Neutrophil (primary cell): ENCODE measurements around the gene UBR7.

Experiments used
- H3K27ac ChIP-seq: fragments of 200-600 bp; sonication (generic); 2 replicates; pipeline ENCODE4 v1.5.1; 2016; ENCODE audit warnings: mild to moderate bottlenecking, moderate library complexity
- H3K27me3 ChIP-seq: fragments of 200-600 bp; sonication (generic); 2 replicates; pipeline ENCODE4 v1.6.0; 2016; ENCODE audit warnings: mild to moderate bottlenecking
- H3K36me3 ChIP-seq: fragments of 200-600 bp; sonication (generic); 2 replicates; pipeline ENCODE4 v1.5.1; 2017
- H3K4me1 ChIP-seq, 2 experiments: fragments of 200-600 bp in 1 of 2; sonication (generic) in 1 of 2; 1 replicate in 1 of 2; 2 replicates in 1 of 2; pipeline versions ENCODE4 v1.5.1 to v1.6.1; 2013 to 2016; ENCODE audit warnings: low read depth in 1 of 2, low read length in 1 of 2, mild to moderate bottlenecking in 1 of 2, moderate library complexity in 1 of 2; ENCODE audit not compliant: control insufficient read depth in 1 of 2, insufficient read depth in 1 of 2
- H3K4me3 ChIP-seq, 2 experiments: fragments of 200-600 bp in 1 of 2; sonication (generic) in 1 of 2; 1 replicate in 1 of 2; 2 replicates in 1 of 2; pipeline ENCODE4 v1.5.1; 2013 to 2016; ENCODE audit warnings: low read depth in 1 of 2, low read length in 1 of 2, mild to moderate bottlenecking in 1 of 2, moderate library complexity in 1 of 2
- H3K9me3 ChIP-seq: fragments of 200-600 bp; sonication (generic); 2 replicates; pipeline ENCODE4 v1.5.1; 2016
- CTCF ChIP-seq: fragments of 200-600 bp; sonication (generic); IDR thresholded peaks from 2 replicates; pipeline ENCODE4 v1.5.1; 2016; ENCODE audit warnings: antibody characterized with exemption

The UBR7 gene

GRCh38 chr14:93214598-93214997 is 7.5 kb downstream of the UBR7 start:
- Histone ChIP-seq H3K9me3 (no peaks in the 10 kb centered on the region), H3K27me3 (no peaks in the 10 kb centered on the region), H3K4me3 (no peak overlapping the region), H3K27ac (no peak overlapping the region), H3K4me1 (no peaks in the 10 kb centered on the region), H3K36me3 (peaks cover 56% of the 10 kb centered on the region)
- no peak for TF ChIP-seq CTCF

GRCh38 chr14:93219103-93219726 is 12.2 kb downstream of the UBR7 start:
- Histone ChIP-seq H3K27me3 (no peaks in the 10 kb centered on the region), H3K9me3 (no peaks in the 10 kb centered on the region), H3K36me3 (peaks cover 72% of the 10 kb centered on the region), H3K27ac (no peak overlapping the region), H3K4me3 (no peak overlapping the region), H3K4me1 (no peaks in the 10 kb centered on the region)
- no peak for TF ChIP-seq CTCF

GRCh38 chr14:93220509-93220908 is 13.5 kb downstream of the UBR7 start:
- no peak for TF ChIP-seq CTCF
- H3K36me3 ChIP-seq = peaks cover 71% of the 10 kb centered on the region

GRCh38 chr14:93223565-93223964 is 16.5 kb downstream of the UBR7 start:
- H3K27me3 ChIP-seq = no peaks in the 10 kb centered on the region
- no peaks in the 10 kb centered on the region for H3K9me3 ChIP-seq
- H3K4me3 ChIP-seq = no peak overlapping the region
- no peak for TF ChIP-seq CTCF
- peaks cover 77% of the 10 kb centered on the region for H3K36me3 ChIP-seq
- H3K4me1 ChIP-seq = no peaks in the 10 kb centered on the region
- no peak overlapping the region for H3K27ac ChIP-seq

More at GRCh38 chr14:93220509-93220908, 13.5 kb downstream of the UBR7 start:
- no peaks in the 10 kb centered on the region for H3K4me1 ChIP-seq
- H3K9me3 ChIP-seq = no peaks in the 10 kb centered on the region
- H3K4me3 ChIP-seq = no peak overlapping the region
- no peak overlapping the region for H3K27ac ChIP-seq
- no peaks in the 10 kb centered on the region for H3K27me3 ChIP-seq

- Histone ChIP-seq H3K9me3 (no peaks in the 10 kb centered on the region), H3K36me3 (peaks cover 57% of the 10 kb centered on the region), H3K27ac (no peak overlapping the region), H3K4me1 (no peaks in the 10 kb centered on the region), H3K4me3 (no peak overlapping the region), H3K27me3 (peaks cover 32% of the 10 kb centered on the region)
- no peak for TF ChIP-seq CTCF
Measured at GRCh38 chr14:93228550-93228949, 21.5 kb downstream of the UBR7 start.
